Measurements from ENCODE around the gene SLC27A5. TPM values are rescaled to one million over a fixed set of nuclear protein-coding genes. Genes with fewer than 3 reads are reported as not detected.
"Not testable (repeated sequence)": the region's sequence is repeated elsewhere in the genome, so short reads cannot be mapped to it uniquely, and the experiment has no call there.

The SLC27A5 gene
- total RNA-seq, 2 donors from 2014 or later = 5.4 to 9.9 TPM

DNA sequence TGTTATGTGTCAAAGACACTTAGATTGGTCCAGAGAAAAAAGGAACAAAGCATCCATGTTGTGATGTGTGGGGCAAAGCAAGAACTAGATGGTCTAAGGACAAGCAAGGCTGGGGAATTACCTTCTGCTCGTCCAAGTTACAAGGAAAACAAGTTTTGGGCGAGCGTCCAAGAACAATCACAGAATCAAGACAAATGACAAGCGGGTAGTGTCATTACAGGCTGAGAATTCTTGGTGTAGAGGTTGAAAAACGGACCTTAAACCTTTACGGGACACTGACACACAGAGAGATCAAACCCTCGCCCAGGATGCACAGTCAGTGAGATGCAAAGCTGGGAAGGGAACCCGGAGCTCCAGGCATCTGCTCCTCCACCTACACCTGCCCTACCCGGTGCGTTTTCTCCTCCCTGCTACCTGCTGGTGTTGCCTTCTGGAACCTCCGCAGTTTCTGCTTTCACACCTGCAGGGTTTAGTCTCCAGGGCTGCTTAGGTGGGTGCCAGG is 60.9 kb downstream of the SLC27A5 start:
- Histone ChIP-seq H3K9me3 (no peaks in the 10 kb centered on the region), H3K36me3 (replicated peaks in 1 of 2; ENCODE audit: insufficient read depth in 1 of 2, low read depth in 2 of 2) (no peaks in the 10 kb centered on the region), H3K27ac (peak overlapping the region; percentile 9 to 78 (median 63)), H3K4me3 (peak overlapping the region; percentile 27 to 85), H3K27me3 (no peaks in the 10 kb centered on the region), H3K4me1 (peaks cover 13% of the 10 kb centered on the region)
- 2 to 3% methylated on average over 8 to 11 of the region's 11 CpGs for WGBS, 2 donors
- intact Hi-C loops (cut with DNase I) = no loop called here
- TF ChIP-seq, protein P1, sequence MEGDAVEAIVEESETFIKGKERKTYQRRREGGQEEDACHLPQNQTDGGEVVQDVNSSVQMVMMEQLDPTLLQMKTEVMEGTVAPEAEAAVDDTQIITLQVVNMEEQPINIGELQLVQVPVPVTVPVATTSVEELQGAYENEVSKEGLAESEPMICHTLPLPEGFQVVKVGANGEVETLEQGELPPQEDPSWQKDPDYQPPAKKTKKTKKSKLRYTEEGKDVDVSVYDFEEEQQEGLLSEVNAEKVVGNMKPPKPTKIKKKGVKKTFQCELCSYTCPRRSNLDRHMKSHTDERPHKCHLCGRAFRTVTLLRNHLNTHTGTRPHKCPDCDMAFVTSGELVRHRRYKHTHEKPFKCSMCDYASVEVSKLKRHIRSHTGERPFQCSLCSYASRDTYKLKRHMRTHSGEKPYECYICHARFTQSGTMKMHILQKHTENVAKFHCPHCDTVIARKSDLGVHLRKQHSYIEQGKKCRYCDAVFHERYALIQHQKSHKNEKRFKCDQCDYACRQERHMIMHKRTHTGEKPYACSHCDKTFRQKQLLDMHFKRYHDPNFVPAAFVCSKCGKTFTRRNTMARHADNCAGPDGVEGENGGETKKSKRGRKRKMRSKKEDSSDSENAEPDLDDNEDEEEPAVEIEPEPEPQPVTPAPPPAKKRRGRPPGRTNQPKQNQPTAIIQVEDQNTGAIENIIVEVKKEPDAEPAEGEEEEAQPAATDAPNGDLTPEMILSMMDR (IDR thresholded peaks at IDR 0.05) = no peak
- no peak for TF ChIP-seq POLR2A (IDR thresholded peaks at IDR 0.05)
- DNase-seq (peak; percentile 47 to 59 (median 53)), ATAC-seq (peak; percentile 39)

DNA sequence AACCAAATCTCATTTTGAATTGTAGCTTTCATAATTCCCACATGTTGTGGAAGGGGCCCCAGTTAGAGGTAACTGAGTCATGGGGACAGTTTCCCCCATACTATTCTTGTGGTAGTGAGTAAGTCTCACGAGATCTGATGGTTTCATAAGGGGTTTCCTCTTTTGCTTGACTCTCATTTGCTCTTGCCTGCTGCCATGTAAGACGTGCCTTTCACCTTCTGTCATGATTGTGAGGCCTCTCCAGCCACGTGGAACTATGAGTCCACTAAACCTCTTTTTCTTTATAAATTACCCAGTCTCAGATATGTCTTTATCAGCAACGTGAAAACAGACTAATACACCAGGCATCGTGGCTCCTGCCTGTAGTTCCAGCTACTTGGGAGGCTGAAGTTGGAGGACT is 61.8 kb downstream of the SLC27A5 start:
- DNase-seq; H3K4me3 ChIP-seq; ATAC-seq; intact Hi-C loops (cut with DNase I); H3K9me3 ChIP-seq; H3K27me3 ChIP-seq; H3K36me3 ChIP-seq (replicated peaks in 1 of 2; ENCODE audit: insufficient read depth in 1 of 2, low read depth in 2 of 2); H3K27ac ChIP-seq: not testable (repeated sequence)
- peaks cover 13% of the 10 kb centered on the region for H3K4me1 ChIP-seq
- 53 to 67% methylated on average over 5 of the region's 5 CpGs for WGBS, 2 donors

GRCh38 chr19:58448860-58449259 is 62.9 kb downstream of the SLC27A5 start:
- WGBS, 2 donors = 70% methylated on average over 3 of the region's 3 CpGs
- H3K27ac ChIP-seq; ATAC-seq; H3K9me3 ChIP-seq; H3K4me3 ChIP-seq; H3K27me3 ChIP-seq; H3K36me3 ChIP-seq (replicated peaks in 1 of 2; ENCODE audit: insufficient read depth in 1 of 2, low read depth in 2 of 2); intact Hi-C loops (cut with DNase I); DNase-seq: not testable (repeated sequence)
- H3K4me1 ChIP-seq = peaks cover 13% of the 10 kb centered on the region

Small RNA genes within 50 kb of the gene (microRNA-seq; reads per million reads assigned to microRNA genes)
- gene MIR6807 (ENCODE audit: borderline number of aligned reads in 2 of 2, borderline replicate concordance in 2 of 2) = 0 reads per million in 2 donors

Small RNA genes within 50 kb of the gene (small RNA-seq; reads per million reads assigned to genes)
- gene MIR6807 (not detected), gene RN7SL525P (not detected), gene RN7SL693P (not detected), gene RNU6-1337P (not detected)

Other genes starting within 250 kb of the SLC27A5 start
- 1 to 10 TPM; 3.6 to 4.6 TPM for gene ZNF8, start 233.0 kb downstream of the SLC27A5 start, total RNA-seq
- gene ERVK3-1, start 206.6 kb downstream of the SLC27A5 start, total RNA-seq = 10 to 100 TPM; 39.6 to 54.2 TPM
- 1 to 10 TPM in 1 of 2 donors, under 1 TPM in 1; 0.99 to 3.1 TPM for gene ZSCAN22, start 185.0 kb downstream of the SLC27A5 start, total RNA-seq
- 10 to 100 TPM in 1 of 2 donors, 1 to 10 TPM in 1; 6.2 to 11.5 TPM for gene A1BG, start 158.5 kb downstream of the SLC27A5 start, total RNA-seq
- gene ZNF497, start 149.2 kb downstream of the SLC27A5 start, total RNA-seq = 1 to 10 TPM; 4.6 to 4.7 TPM
- 10 to 100 TPM in 1 of 2 donors, 1 to 10 TPM in 1; 7.3 to 15.2 TPM for gene ZNF837, start 131.0 kb downstream of the SLC27A5 start, total RNA-seq
- gene RPS5, start 124.7 kb downstream of the SLC27A5 start, total RNA-seq = 1,000 to 10,000 TPM in 1 of 2 donors, 100 to 1,000 TPM in 1; 577 to 1,133 TPM
- gene RNF225, start 116.3 kb downstream of the SLC27A5 start, total RNA-seq = not detected
- 10 to 100 TPM in 1 of 2 donors, 1 to 10 TPM in 1; 4.9 to 11.5 TPM for gene ZNF584, start 103.3 kb downstream of the SLC27A5 start, total RNA-seq
- 1 to 10 TPM; 3.4 to 5.9 TPM for gene ZNF132, start 71.8 kb downstream of the SLC27A5 start, total RNA-seq
- gene ZNF324B, start 60.4 kb downstream of the SLC27A5 start, total RNA-seq = 1 to 10 TPM; 4.6 to 8.6 TPM
- 10 to 100 TPM in 1 of 2 donors, 1 to 10 TPM in 1; 9.9 to 13.2 TPM for gene ZNF324, start 44.9 kb downstream of the SLC27A5 start, total RNA-seq
- gene ZNF446, start 35.6 kb downstream of the SLC27A5 start, total RNA-seq = 10 to 100 TPM in 1 of 2 donors, 1 to 10 TPM in 1; 8.2 to 10.4 TPM
- 10 to 100 TPM in 1 of 2 donors, 1 to 10 TPM in 1; 9.9 to 12.9 TPM for gene ZBTB45, start 7.8 kb upstream of the SLC27A5 start, total RNA-seq
- gene TRIM28, start 32.1 kb upstream of the SLC27A5 start, total RNA-seq = 100 to 1,000 TPM; 244 to 273 TPM
- 10 to 100 TPM; 22.7 to 66.4 TPM for gene CHMP2A, start 43.1 kb upstream of the SLC27A5 start, total RNA-seq
- 10 to 100 TPM; 10.5 to 11.7 TPM for gene UBE2M, start 46.6 kb upstream of the SLC27A5 start, total RNA-seq
- gene MZF1, start 61.3 kb upstream of the SLC27A5 start, total RNA-seq = 10 to 100 TPM; 31.4 to 59.3 TPM

Data from body of pancreas (tissue), 4 donors.